ENCODE results near the gene RBFOX2. TPM values are rescaled to one million over a fixed set of nuclear protein-coding genes. Genes with fewer than 3 reads are reported as not detected.

The RBFOX2 gene
- total and polyA plus RNA-seq, 2 of the 8 experiments (the other 6 are each of a cell fraction or from before 2014, with no cell fraction given), result 121 to 122 TPM

DNA sequence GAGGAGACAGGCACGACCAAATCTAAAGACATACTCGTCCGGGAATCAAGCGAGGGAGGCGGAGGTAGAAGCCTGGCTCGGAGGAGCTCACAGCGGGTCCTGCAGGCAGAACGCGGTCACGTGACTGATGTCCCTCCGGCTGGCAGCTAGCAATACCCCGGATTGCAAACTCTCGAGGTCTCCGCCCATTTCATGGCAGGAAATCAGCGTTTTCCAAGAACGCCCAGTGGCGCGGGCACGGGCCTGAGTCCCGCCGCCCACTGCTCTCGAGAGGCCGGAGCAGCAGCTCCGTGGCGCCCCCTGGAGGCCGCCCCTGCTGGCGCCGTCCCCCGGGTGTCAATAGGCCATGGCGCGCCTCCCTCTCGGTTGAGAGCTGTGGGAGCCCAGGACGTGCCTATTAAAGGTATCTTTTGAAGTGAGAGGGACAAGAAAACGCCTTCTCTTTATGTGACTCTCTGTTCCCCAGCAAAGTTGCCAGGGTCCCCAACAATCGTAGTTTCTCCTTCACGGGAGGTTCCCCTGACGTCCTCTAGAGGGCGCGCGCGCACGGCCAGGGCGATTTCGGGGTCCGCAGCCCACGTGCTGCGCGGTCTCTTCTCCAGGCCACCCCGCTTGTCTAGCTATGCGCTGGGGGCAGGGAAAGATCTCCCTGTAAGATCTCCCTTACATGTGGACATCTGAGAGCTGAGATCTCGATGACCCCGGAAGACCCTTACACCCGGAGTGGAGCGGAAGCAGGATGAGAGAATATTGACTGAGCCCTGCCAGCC, 37.3 kb upstream of the RBFOX2 start:
- Histone ChIP-seq H3K9ac (replicated peaks in 1 of 4; ENCODE audit: extremely low read depth in 1 of 4, low read depth in 3 of 4, low read length in 3 of 4) (peak overlapping the region; percentile 55 to 70 (median 64)), H2BK12ac (ENCODE audit: low read depth, low read length) (peak overlapping the region; percentile 72), H2AK5ac (ENCODE audit: low read depth, low read length) (no peak overlapping the region), H4K20me1 (replicated peaks in 1 of 2; ENCODE audit: control insufficient read depth in 1 of 2, insufficient read depth in 2 of 2, low read length in 2 of 2) (no peaks in the 10 kb centered on the region), H3K23me2 (ENCODE audit: low read depth, low read length) (no peaks in the 10 kb centered on the region), H3K4ac (replicated peaks; ENCODE audit: insufficient read length, low read depth, low read length) (peak overlapping the region; percentile 0), H3K4me3 (ENCODE audit: extremely low read depth in 1 of 4, insufficient read depth in 2 of 4, low read depth in 3 of 4, low read length in 4 of 4) (peak overlapping the region; percentile 36 to 60 (median 40)), H2BK20ac (ENCODE audit: low read length) (no peak overlapping the region), H4K5ac (ENCODE audit: insufficient read length, low read depth, low read length) (peak overlapping the region; percentile 41), H3K4me2 (ENCODE audit: insufficient read depth in 1 of 2, low read depth in 2 of 2, low read length in 2 of 2) (peak overlapping the region; percentile 73 to 84), H3K36me3 (ENCODE audit: control insufficient read depth in 2 of 4, insufficient read depth in 4 of 4, low read length in 3 of 4) (no peaks in the 10 kb centered on the region), H3K23ac (ENCODE audit: insufficient read length) (no peak overlapping the region), H3K27me3 (replicated peaks in 1 of 4; ENCODE audit: control insufficient read depth in 3 of 4, extremely low read depth in 1 of 4, insufficient read depth in 3 of 4, low read length in 3 of 4) (peaks cover 0 to 4% (median 0%) of the 10 kb centered on the region in 4 experiments; a peak in 1 of 7 replicates), H3K56ac (replicated peaks; ENCODE audit: insufficient read length, low read depth, low read length) (peak overlapping the region; percentile 43), H3K27ac (ENCODE audit: low read depth, low read length) (peak overlapping the region; percentile 38; the same call in 1 of the 2 replicates), H3K9me3 (ENCODE audit: insufficient read depth in 2 of 2, low read depth in 1 of 2, low read length in 1 of 2) (no peaks in the 10 kb centered on the region), H4K8ac (ENCODE audit: extremely low read depth, insufficient read depth, low read length) (peak overlapping the region; percentile 60; the same call in 1 of the 2 replicates), H2BK120ac (replicated peaks; ENCODE audit: low read depth, low read length) (no peak overlapping the region), H3K18ac (ENCODE audit: extremely low read depth, low read length) (peak overlapping the region; percentile 56; the same call in 1 of the 2 replicates), H3K14ac (ENCODE audit: insufficient read length) (no peak overlapping the region), H3K79me2 (ENCODE audit: control insufficient read depth in 1 of 2, insufficient read depth in 2 of 2, low read length in 2 of 2) (no peaks in the 10 kb centered on the region), H2BK15ac (ENCODE audit: low read length) (no peak overlapping the region), H2AFZ (ENCODE audit: low read length) (peak overlapping the region; percentile 89), H3K79me1 (ENCODE audit: low read depth, low read length) (no peaks in the 10 kb centered on the region), H3K4me1 (replicated peaks in 1 of 4; ENCODE audit: control insufficient read depth in 3 of 4, insufficient read depth in 4 of 4, low read length in 3 of 4) (peaks cover 0 to 5% (median 3%) of the 10 kb centered on the region in 4 experiments; a peak in 4 of 7 replicates), H2BK5ac (ENCODE audit: low read depth, low read length) (0 out of 2 replicates have a peak overlapping the region, but pooled peaks have one; percentile 53), H4K91ac (replicated peaks; ENCODE audit: insufficient read length, low read length) (no peak overlapping the region)
- peak; percentile 87 for FAIRE-seq
- POLR2A ChIA-PET (ENCODE audit: partially characterized antibody), result interaction anchor here (0.5 to 2.3 kb wide), 8 partner anchors 13 to 435 kb away, joined by 3 to 8 read pairs (median 4); partner anchors contain the start of gene RBFOX2
- CTCF ChIA-PET (ENCODE audit: partially characterized antibody), result interaction anchor here (0.6 to 4.6 kb wide), 96 partner anchors 10 to 1918 kb away, joined by 3 to 55 read pairs (median 5); partner anchors contain the start of gene RBFOX2
- WGBS, 2 experiments (ENCODE audit: extremely low coverage in 1 of 2, insufficient coverage in 1 of 2, insufficient read length in 1 of 2, insufficient replicate concordance in 2 of 2, low coverage in 1 of 2, low lambda C conversion rate in 2 of 2, missing lambda C conversion rate in 1 of 2), result 10% methylated on average over 45 of the region's 54 CpGs; no CpG with 5 or more reads in 1 of the 2 experiments
- DNase-seq (ENCODE audit: low read depth in 1 of 2, low spot score in 2 of 2), result peak; percentile 88 to 93
- TF ChIP-seq YY1 (IDR thresholded peaks at IDR 0.05; ENCODE audit: low read depth, low read length), result peak; percentile 63; the same call in 1 of the 2 replicates
- TF ChIP-seq RAD21 (IDR thresholded peaks at IDR 0.05 in 1 of 2, conservative IDR thresholded peaks at IDR 0.05 in 1 of 2; ENCODE audit: low read depth in 2 of 2, low read length in 2 of 2), result peak; percentile 50 to 67

Measured in H1 (cell line).